ENCODE data around the gene CUZD1.

DNA sequence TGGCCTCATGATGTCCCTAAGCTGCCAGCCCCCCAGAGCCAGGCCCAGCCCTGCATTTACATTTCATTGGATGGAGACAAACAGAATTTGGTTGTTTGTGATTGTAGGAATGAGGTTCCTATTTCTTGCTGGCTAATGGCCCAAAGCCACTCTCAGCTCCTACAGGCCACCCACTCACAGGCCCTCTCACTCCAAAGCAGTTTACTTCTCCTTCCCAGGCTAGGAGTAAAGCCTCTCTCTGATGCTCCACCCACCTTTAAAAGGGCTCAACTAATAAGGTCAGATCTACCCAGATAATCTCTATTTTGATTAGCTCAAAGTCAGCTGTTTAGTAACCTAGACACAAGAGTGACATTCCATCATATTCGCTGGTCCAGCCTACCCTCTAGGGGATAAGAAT is 11.2 kb upstream of the CUZD1 start:
- TF ChIP-seq JUNB (IDR thresholded peaks at IDR 0.05; ENCODE audit: unreplicated experiment) (no peak), POLR2AphosphoS5 (IDR thresholded peaks at IDR 0.05; ENCODE audit: low read depth) (no peak), EZH2 (IDR thresholded peaks at IDR 0.05; ENCODE audit: low read depth, unreplicated experiment) (no peak), CTCF (conservative IDR thresholded peaks at IDR 0.05; ENCODE audit: low read depth in 2 of 2) (no peak), EZH2phosphoT487 (IDR thresholded peaks at IDR 0.05; ENCODE audit: unreplicated experiment) (no peak), ZNF114 (CRISPR knock-in tag; IDR thresholded peaks at IDR 0.05) (no peak), ZNF331 (CRISPR knock-in tag; IDR thresholded peaks at IDR 0.05; ENCODE audit: low read depth) (no peak), REST (IDR thresholded peaks at IDR 0.05; ENCODE audit: unreplicated experiment) (no peak)
